OCI-LY1 (cell line): Measurements from ENCODE around the gene HES5.

Source experiments
- CTCF ChIP-seq: fragments of 200-600 bp; sonication (generic), shearing (Covaris generic); IDR thresholded peaks from 2 replicates; pipeline ENCODE4 v1.5.1; 2017; ENCODE audit warnings: mild to moderate bottlenecking, antibody characterized with exemption, low read length, moderate library complexity, mixed read lengths
- EZH2 ChIP-seq: fragments of 200-600 bp; sonication (generic), shearing (Covaris generic); IDR thresholded peaks from 2 replicates; pipeline ENCODE4 v1.8.0; 2017; ENCODE audit warnings: borderline replicate concordance, mixed run types, mild to moderate bottlenecking, antibody characterized with exemption, low read length, moderate library complexity, mixed read lengths

GRCh38 chr1:2514863-2515762, 14.9 kb downstream of the HES5 start:
- TF ChIP-seq CTCF (no peak), EZH2 (no peak)
